ENCODE data around the gene ICAM5.

ICAM5 gene

GRCh38 chr19:10259162-10259905, 30.4 kb upstream of the ICAM5 start:
- peaks cover 37% of the 10 kb centered on the region for H3K36me3 Mint-ChIP-seq (ENCODE audit: low read depth)
- H3K4me1 Mint-ChIP-seq, result peaks cover 38% of the 10 kb centered on the region
- H3K27me3 Mint-ChIP-seq, result no peaks in the 10 kb centered on the region
- peak overlapping the region; percentile 86 for H3K27ac Mint-ChIP-seq
- ATAC-seq (peak; percentile 70), DNase-seq (peak; percentile 94)
- H3K9me3 Mint-ChIP-seq, result no peaks in the 10 kb centered on the region
- peak overlapping the region; percentile 14 for H3K4me3 Mint-ChIP-seq

GRCh38 chr19:10260141-10260584, 29.6 kb upstream of the ICAM5 start:
- H3K4me3 Mint-ChIP-seq, result peak overlapping the region; percentile 3
- peak overlapping the region; percentile 86 for H3K27ac Mint-ChIP-seq
- DNase-seq, result peak; percentile 69
- no peaks in the 10 kb centered on the region for H3K9me3 Mint-ChIP-seq
- peaks cover 29% of the 10 kb centered on the region for H3K36me3 Mint-ChIP-seq (ENCODE audit: low read depth)
- ATAC-seq, result peak; percentile 77
- H3K4me1 Mint-ChIP-seq, result peaks cover 36% of the 10 kb centered on the region
- H3K27me3 Mint-ChIP-seq, result no peaks in the 10 kb centered on the region

GRCh38 chr19:10262771-10263170, 27.0 kb upstream of the ICAM5 start:
- DNase-seq (no peak), ATAC-seq (no peak)
- Mint-ChIP-seq H3K27ac (no peak overlapping the region), H3K4me3 (no peak overlapping the region), H3K27me3 (no peaks in the 10 kb centered on the region), H3K36me3 (ENCODE audit: low read depth) (peaks cover 11% of the 10 kb centered on the region), H3K4me1 (peaks cover 29% of the 10 kb centered on the region), H3K9me3 (no peaks in the 10 kb centered on the region)

GRCh38 chr19:10266706-10267105, 23.0 kb upstream of the ICAM5 start:
- ATAC-seq, result no peak
- DNase-seq, result no peak
- Mint-ChIP-seq H3K4me3 (no peak overlapping the region), H3K4me1 (peaks cover 22% of the 10 kb centered on the region), H3K27ac (no peak overlapping the region), H3K9me3 (no peaks in the 10 kb centered on the region), H3K36me3 (ENCODE audit: low read depth) (peaks cover under 1% of the 10 kb centered on the region), H3K27me3 (no peaks in the 10 kb centered on the region)

- Mint-ChIP-seq H3K4me3 (no peak overlapping the region), H3K27ac (no peak overlapping the region), H3K9me3 (no peaks in the 10 kb centered on the region), H3K27me3 (no peaks in the 10 kb centered on the region), H3K4me1 (peaks cover 33% of the 10 kb centered on the region), H3K36me3 (ENCODE audit: low read depth) (peaks cover 8% of the 10 kb centered on the region)
- no peak for ATAC-seq
- no peak for DNase-seq
Measured at GRCh38 chr19:10268071-10268470, 21.7 kb upstream of the ICAM5 start.

- H3K4me3 Mint-ChIP-seq, result peak overlapping the region; percentile 85
- peaks cover 13% of the 10 kb centered on the region for H3K36me3 Mint-ChIP-seq (ENCODE audit: low read depth)
- H3K9me3 Mint-ChIP-seq, result no peaks in the 10 kb centered on the region
- no peaks in the 10 kb centered on the region for H3K27me3 Mint-ChIP-seq
- H3K4me1 Mint-ChIP-seq, result peaks cover 37% of the 10 kb centered on the region
- peak; percentile 65 for ATAC-seq
- H3K27ac Mint-ChIP-seq, result peak overlapping the region; percentile 89
- peak; percentile 94 for DNase-seq
Measured at GRCh38 chr19:10269333-10270179, 20.2 kb upstream of the ICAM5 start.

- ATAC-seq, result peak; percentile 73
- H3K4me3 Mint-ChIP-seq, result peak overlapping the region; percentile 85
- peaks cover 43% of the 10 kb centered on the region for H3K4me1 Mint-ChIP-seq
- peaks cover 19% of the 10 kb centered on the region for H3K36me3 Mint-ChIP-seq (ENCODE audit: low read depth)
- no peaks in the 10 kb centered on the region for H3K9me3 Mint-ChIP-seq
- H3K27me3 Mint-ChIP-seq, result no peaks in the 10 kb centered on the region
- DNase-seq, result peak; percentile 87
- H3K27ac Mint-ChIP-seq, result peak overlapping the region; percentile 89
Measured at GRCh38 chr19:10270180-10270615, 19.6 kb upstream of the ICAM5 start.

- peak; percentile 66 for ATAC-seq
- no peaks in the 10 kb centered on the region for H3K27me3 Mint-ChIP-seq
- H3K4me1 Mint-ChIP-seq, result peaks cover 45% of the 10 kb centered on the region
- peak within 1 kb of the TSS; percentile 85 for H3K4me3 Mint-ChIP-seq
- H3K27ac Mint-ChIP-seq, result peak within 1 kb of the TSS; percentile 89
- H3K9me3 Mint-ChIP-seq, result no peaks in the 10 kb centered on the region
- H3K36me3 Mint-ChIP-seq (ENCODE audit: low read depth), result peaks cover 22% of the 10 kb centered on the region
- peak; percentile 84 for DNase-seq
Measured at GRCh38 chr19:10270616-10271394, 18.9 kb upstream of the ICAM5 start, which contains the start of gene ICAM1. ICAM1 (plus strand) TSS chr19:10271120; CDS start chr19:10271160, 40 bp downstream.

- H3K9me3 Mint-ChIP-seq, result no peaks in the 10 kb centered on the region
- H3K27me3 Mint-ChIP-seq, result no peaks in the 10 kb centered on the region
- H3K4me1 Mint-ChIP-seq, result peaks cover 45% of the 10 kb centered on the region
- peak overlapping the region; percentile 85 for H3K4me3 Mint-ChIP-seq
- no peak for ATAC-seq
- peak; percentile 57 for DNase-seq
- H3K27ac Mint-ChIP-seq, result peak overlapping the region; percentile 89
- peaks cover 22% of the 10 kb centered on the region for H3K36me3 Mint-ChIP-seq (ENCODE audit: low read depth)
Measured at GRCh38 chr19:10271543-10272086, 18.1 kb upstream of the ICAM5 start.

GRCh38 chr19:10274589-10274988, 15.2 kb upstream of the ICAM5 start:
- Mint-ChIP-seq H3K27ac (no peak overlapping the region), H3K4me3 (peak overlapping the region; percentile 33), H3K4me1 (peaks cover 55% of the 10 kb centered on the region), H3K36me3 (ENCODE audit: low read depth) (peaks cover 38% of the 10 kb centered on the region), H3K9me3 (no peaks in the 10 kb centered on the region), H3K27me3 (no peaks in the 10 kb centered on the region)
- DNase-seq (no peak), ATAC-seq (no peak)

- no peak overlapping the region for H3K4me3 Mint-ChIP-seq
- H3K27ac Mint-ChIP-seq, result no peak overlapping the region
- peaks cover 31% of the 10 kb centered on the region for H3K4me1 Mint-ChIP-seq
- ATAC-seq, result no peak
- H3K36me3 Mint-ChIP-seq (ENCODE audit: low read depth), result peaks cover 42% of the 10 kb centered on the region
- DNase-seq, result no peak
- no peaks in the 10 kb centered on the region for H3K27me3 Mint-ChIP-seq
- no peaks in the 10 kb centered on the region for H3K9me3 Mint-ChIP-seq
Measured at GRCh38 chr19:10277795-10278589, 11.8 kb upstream of the ICAM5 start.

GRCh38 chr19:10278935-10279334, 10.8 kb upstream of the ICAM5 start:
- Mint-ChIP-seq H3K36me3 (ENCODE audit: low read depth) (peaks cover 46% of the 10 kb centered on the region), H3K4me1 (peaks cover 31% of the 10 kb centered on the region), H3K27ac (no peak overlapping the region), H3K27me3 (no peaks in the 10 kb centered on the region), H3K9me3 (no peaks in the 10 kb centered on the region), H3K4me3 (no peak overlapping the region)
- no peak for ATAC-seq
- DNase-seq, result no peak

- Mint-ChIP-seq H3K27me3 (no peaks in the 10 kb centered on the region), H3K36me3 (ENCODE audit: low read depth) (peaks cover 47% of the 10 kb centered on the region), H3K4me3 (no peak overlapping the region), H3K9me3 (no peaks in the 10 kb centered on the region), H3K27ac (no peak overlapping the region), H3K4me1 (peaks cover 24% of the 10 kb centered on the region)
- DNase-seq, result no peak
- no peak for ATAC-seq
Measured at GRCh38 chr19:10279737-10280442, 9.9 kb upstream of the ICAM5 start.
